Measurements from ENCODE around the gene TLX2.
"Not testable (repeated sequence)": the region's sequence is repeated elsewhere in the genome, so short reads cannot be mapped to it uniquely, and the experiment has no call there.

Gene TLX2

GRCh38 chr2:74514368-74515270, at the start of gene TLX2:
TSS of gene TLX2 (plus strand) at chr2:74514450. CDS start at chr2:74514807, 357 bp downstream.
- peak in 1 of 2 donors; percentile 44 for DNase-seq

- not testable (repeated sequence) for DNase-seq
These were observed 43.5 kb upstream of the TLX2 start for GRCh38 chr2:74470742-74471141.

- no peak for DNase-seq
These were observed 42.8 kb upstream of the TLX2 start for GRCh38 chr2:74471332-74472065.

GRCh38 chr2:74472086-74472944, 41.9 kb upstream of the TLX2 start, which contains the start of gene MRPL53:
TSS of gene MRPL53 (minus strand) at chr2:74472680. CDS start at chr2:74472660, 20 bp downstream.
- peak; percentile 75 to 87 for DNase-seq

GRCh38 chr2:74472945-74473258, 41.3 kb upstream of the TLX2 start:
- no peak for DNase-seq

- DNase-seq, result no peak
These were observed 39.8 kb upstream of the TLX2 start for GRCh38 chr2:74474481-74474880.

- no peak for DNase-seq
These were observed 39.4 kb upstream of the TLX2 start for GRCh38 chr2:74474899-74475298.

- no peak for DNase-seq
These were observed 32.8 kb upstream of the TLX2 start for GRCh38 chr2:74481431-74481830.

- DNase-seq, result peak; percentile 63 to 81
These were observed 32.1 kb upstream of the TLX2 start for GRCh38 chr2:74481961-74482800.

- DNase-seq, result peak; percentile 84 to 99
These were observed 31.2 kb upstream of the TLX2 start, which contains the start of the genes CCDC142 and TTC31 for GRCh38 chr2:74482801-74483674. TSS of gene CCDC142 (minus strand) at chr2:74482998. CDS start at chr2:74482837, 161 bp downstream. TSS of gene TTC31 (plus strand) at chr2:74483081. CDS start at chr2:74483096, 15 bp downstream.

- not testable (repeated sequence) for DNase-seq
These were observed 30.5 kb upstream of the TLX2 start for GRCh38 chr2:74483675-74484164.

- no peak for DNase-seq
These were observed 28.1 kb upstream of the TLX2 start for GRCh38 chr2:74486141-74486540.

GRCh38 chr2:74488643-74489481, 25.4 kb upstream of the TLX2 start:
- no peak for DNase-seq

GRCh38 chr2:74489906-74490305, 24.3 kb upstream of the TLX2 start:
- no peak for DNase-seq

- DNase-seq, result no peak
These were observed 22.4 kb upstream of the TLX2 start for GRCh38 chr2:74491648-74492544.

GRCh38 chr2:74493546-74493945, 20.7 kb upstream of the TLX2 start:
- no peak for DNase-seq

GRCh38 chr2:74495440-74495839, 18.8 kb upstream of the TLX2 start:
- DNase-seq, result no peak

- no peak for DNase-seq
These were observed 17.1 kb upstream of the TLX2 start for GRCh38 chr2:74496997-74497776.
